ENCODE data around the gene OSBPL1A. TPM values are rescaled to one million over a fixed set of nuclear protein-coding genes. Genes with fewer than 3 reads are reported as not detected.
A peak's percentile ranks its signal among the peaks of the same experiment; 100 is the strongest.
"Not testable (repeated sequence)": the region's sequence is repeated elsewhere in the genome, so short reads cannot be mapped to it uniquely, and the experiment has no call there.

The OSBPL1A gene
- total RNA-seq, 1 donor from 2014 or later = 18.7 TPM

GRCh38 chr18:24189664-24190346, 207.8 kb downstream of the OSBPL1A start:
- DNase-seq (ENCODE audit: extremely low read depth, low read depth, low spot score) = no peak

GRCh38 chr18:24189007-24189528, 208.6 kb downstream of the OSBPL1A start:
- DNase-seq (ENCODE audit: extremely low read depth, low read depth, low spot score) = no peak

GRCh38 chr18:24188120-24188519, 209.5 kb downstream of the OSBPL1A start:
- DNase-seq (ENCODE audit: extremely low read depth, low read depth, low spot score) = no peak

DNA sequence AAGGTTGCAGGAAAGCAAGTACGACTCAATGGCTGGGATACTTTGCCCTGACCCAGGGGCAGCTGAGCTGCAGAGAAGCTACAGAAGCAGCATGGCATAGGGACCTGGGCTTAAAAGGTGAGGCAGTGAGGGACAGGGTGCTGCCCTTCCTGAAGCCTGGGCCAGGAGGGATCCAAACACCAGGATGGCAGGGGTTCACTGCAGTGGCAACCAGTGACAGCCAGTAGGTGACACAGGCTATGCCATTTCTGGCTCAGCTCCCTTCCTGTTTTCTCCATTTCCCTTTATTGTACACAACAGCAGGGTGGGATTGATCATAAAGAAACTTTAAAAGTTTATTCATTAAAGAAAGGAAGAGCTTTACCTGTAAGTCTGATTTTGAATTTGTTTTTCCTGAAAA, 209.9 kb downstream of the OSBPL1A start:
- no peak for DNase-seq (ENCODE audit: extremely low read depth, low read depth, low spot score)

- DNase-seq (ENCODE audit: extremely low read depth, low read depth, low spot score) = no peak
Measured at GRCh38 chr18:24187049-24187448, 210.6 kb downstream of the OSBPL1A start.

- no peak for DNase-seq (ENCODE audit: extremely low read depth, low read depth, low spot score)
Measured at GRCh38 chr18:24185805-24186204, 211.8 kb downstream of the OSBPL1A start.

GRCh38 chr18:24181806-24182205, 215.8 kb downstream of the OSBPL1A start:
- DNase-seq (ENCODE audit: extremely low read depth, low read depth, low spot score) = no peak

- no peak for DNase-seq (ENCODE audit: extremely low read depth, low read depth, low spot score)
Measured at GRCh38 chr18:24180048-24180447, 217.6 kb downstream of the OSBPL1A start.

DNA sequence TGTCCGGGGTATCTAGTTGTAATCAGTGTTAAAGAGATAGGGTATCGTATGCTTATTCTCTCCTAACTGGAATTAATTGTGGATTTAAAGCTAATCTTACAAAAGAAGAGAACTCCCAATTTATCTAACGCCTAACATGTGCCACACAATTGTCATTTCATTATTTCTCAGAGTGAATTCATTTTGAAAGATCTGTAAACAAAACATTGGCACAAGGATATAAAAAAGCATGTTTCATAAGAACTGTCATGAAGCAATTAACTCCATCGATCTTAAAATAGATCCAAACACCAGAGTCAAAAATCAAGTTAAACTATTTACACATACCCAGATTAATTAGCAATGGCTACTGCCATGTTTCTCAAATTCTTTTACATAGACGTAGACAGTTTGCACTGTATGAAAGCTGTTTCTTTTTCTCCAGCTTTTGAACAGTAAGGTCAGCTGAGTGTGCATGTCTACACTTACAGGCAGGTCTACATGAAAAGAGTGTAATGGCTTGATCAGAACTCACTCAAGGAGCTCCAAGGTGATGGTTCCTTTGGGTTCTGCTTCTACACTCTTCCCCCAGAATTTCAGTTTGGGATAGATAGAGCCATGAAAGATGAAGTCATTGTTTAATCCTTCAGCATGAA, 220.0 kb downstream of the OSBPL1A start:
- DNase-seq (ENCODE audit: extremely low read depth, low read depth, low spot score) = no peak

DNA sequence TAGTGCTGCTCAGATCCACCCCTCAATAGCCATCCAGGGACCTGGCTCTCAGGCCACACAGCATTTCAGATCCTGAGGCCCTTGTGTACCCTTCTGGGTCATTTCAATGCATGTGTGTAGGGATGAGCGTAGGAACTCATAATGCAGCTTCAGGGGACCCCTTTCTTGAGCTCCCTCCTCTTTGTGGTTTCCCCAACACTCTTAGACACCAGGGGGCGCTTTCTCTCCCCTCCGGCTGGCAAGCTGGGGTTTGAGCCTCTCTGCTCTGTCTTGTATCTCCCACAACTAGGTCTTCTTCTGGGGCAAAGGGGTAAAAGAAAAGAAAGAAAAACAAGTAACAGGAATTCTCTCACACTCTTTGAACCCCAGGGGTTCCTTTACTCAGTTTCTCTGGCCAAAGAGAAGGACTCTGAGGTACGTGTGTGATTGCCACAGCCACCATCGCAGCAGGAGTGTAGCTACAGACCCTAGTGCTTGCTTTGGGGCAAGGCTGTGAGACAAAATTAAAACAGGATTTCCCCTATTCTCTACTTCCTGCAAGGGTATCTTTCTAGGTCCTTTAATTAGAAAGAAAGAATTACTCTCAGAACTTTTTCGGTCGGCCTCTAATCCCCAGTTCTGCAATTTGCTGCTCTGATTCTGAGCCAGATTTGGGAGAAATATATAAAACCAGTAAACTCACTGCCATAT, 220.8 kb downstream of the OSBPL1A start:
- DNase-seq (ENCODE audit: extremely low read depth, low read depth, low spot score) = no peak

- no peak for DNase-seq (ENCODE audit: extremely low read depth, low read depth, low spot score)
Measured at GRCh38 chr18:24173997-24174396, 223.6 kb downstream of the OSBPL1A start.

DNA sequence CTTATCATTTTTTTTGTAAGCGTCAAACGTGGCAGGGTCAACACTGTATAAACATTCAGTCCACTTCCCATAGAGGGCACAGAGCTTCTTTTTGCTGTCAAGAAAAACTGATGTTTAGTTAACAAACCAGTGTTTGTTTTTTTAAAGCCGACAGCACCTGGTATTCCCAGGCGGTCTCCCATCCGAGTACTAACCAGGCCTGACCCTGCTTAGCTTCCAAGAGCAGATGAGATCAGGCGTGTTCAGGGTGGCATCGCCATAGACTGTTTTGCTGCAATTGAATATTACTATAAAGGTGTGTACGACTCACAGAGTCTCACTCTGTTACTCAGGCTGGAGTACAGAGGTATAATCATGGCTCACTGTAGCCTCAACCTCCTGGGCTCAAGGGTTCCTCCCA, 227.3 kb downstream of the OSBPL1A start:
- no peak for DNase-seq (ENCODE audit: extremely low read depth, low read depth, low spot score)

GRCh38 chr18:24168496-24168895, 229.1 kb downstream of the OSBPL1A start:
- no peak for DNase-seq (ENCODE audit: extremely low read depth, low read depth, low spot score)

GRCh38 chr18:24161304-24161703, 236.3 kb downstream of the OSBPL1A start:
- DNase-seq (ENCODE audit: extremely low read depth, low read depth, low spot score) = no peak

GRCh38 chr18:24160086-24160485, 237.5 kb downstream of the OSBPL1A start:
- no peak for DNase-seq (ENCODE audit: extremely low read depth, low read depth, low spot score)

DNA sequence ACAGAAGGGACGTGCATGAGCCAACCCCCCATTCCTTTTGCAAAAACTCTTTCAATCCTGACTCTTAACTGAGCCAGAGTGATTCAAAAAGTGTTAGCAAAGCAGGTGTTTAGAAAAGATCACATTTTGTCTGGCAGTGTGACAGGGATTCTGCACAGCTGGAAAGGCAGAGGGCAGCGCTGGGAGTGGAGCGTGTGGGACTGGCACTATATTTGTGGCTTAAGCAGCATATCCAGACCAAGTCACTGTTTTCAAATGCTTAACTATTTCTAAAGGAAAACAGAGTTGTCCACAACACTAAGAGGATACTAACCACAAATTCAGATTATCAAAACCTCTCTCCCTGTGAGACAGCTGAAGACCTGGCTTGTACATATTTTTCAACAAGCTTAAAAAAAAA, 239.8 kb downstream of the OSBPL1A start:
- no peak for DNase-seq (ENCODE audit: extremely low read depth, low read depth, low spot score)

DNA sequence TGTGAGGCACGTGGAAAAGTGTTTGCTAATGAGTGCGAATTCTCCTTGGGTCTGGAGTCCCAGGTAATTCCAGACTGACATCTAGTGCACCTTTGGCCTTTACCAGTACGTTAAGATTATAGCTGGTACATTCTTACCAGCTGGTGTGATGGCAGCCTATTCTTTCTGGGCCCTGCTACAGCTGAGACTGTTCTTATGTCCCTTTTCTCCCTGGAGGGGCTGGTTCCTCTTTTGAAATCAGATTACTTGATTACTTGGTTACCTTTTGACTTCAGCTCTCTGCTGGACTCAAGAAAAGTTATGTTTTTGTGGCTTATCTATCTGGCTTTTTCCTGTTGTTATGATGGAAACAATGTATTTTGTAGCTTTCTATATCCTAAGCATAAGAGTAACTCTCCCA, 244.2 kb downstream of the OSBPL1A start:
- DNase-seq (ENCODE audit: extremely low read depth, low read depth, low spot score) = no peak

DNA sequence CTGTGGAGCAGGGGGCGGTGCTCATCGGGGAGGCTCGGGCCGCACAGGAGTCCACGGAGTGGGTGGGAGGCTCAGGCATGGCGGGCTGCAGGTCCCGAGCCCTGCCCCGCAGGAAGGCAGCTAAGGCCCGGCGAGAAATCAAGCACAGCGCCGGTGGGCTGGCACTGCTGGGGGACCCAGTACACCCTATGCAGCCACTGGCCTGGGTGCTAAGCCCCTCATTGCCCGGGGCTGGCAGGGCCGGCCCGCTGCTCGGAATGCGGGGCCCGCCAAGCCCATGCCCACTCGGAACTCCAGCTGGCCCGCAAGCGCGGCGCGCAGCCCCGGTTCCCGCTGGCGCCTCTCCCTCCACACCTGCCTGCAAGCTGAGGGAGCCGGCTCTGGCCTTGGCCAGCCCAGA, 248.0 kb downstream of the OSBPL1A start:
- not testable (repeated sequence) for DNase-seq (ENCODE audit: extremely low read depth, low read depth, low spot score)

GRCh38 chr18:24142376-24142775, 255.2 kb downstream of the OSBPL1A start:
- DNase-seq (ENCODE audit: extremely low read depth, low read depth, low spot score) = no peak

DNA sequence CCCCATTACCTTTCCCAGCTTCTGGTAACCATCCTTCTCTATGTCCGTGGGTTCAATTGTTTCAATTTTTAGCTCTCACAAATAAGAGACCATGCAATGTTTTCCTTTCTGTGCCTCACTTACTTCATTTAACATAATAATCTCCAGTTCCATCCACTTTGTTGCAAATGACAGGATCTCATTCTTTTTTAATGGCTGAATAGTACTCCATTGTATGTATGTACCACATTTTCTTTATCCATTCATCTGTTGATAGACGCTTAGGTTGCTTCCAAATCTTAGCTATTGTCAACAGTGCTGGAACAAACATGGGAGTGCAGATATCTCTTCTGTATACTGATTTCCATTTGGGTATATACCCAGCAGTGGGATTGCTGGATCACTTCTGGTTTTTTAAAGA, 256.9 kb downstream of the OSBPL1A start:
- DNase-seq (ENCODE audit: extremely low read depth, low read depth, low spot score) = no peak

DNA sequence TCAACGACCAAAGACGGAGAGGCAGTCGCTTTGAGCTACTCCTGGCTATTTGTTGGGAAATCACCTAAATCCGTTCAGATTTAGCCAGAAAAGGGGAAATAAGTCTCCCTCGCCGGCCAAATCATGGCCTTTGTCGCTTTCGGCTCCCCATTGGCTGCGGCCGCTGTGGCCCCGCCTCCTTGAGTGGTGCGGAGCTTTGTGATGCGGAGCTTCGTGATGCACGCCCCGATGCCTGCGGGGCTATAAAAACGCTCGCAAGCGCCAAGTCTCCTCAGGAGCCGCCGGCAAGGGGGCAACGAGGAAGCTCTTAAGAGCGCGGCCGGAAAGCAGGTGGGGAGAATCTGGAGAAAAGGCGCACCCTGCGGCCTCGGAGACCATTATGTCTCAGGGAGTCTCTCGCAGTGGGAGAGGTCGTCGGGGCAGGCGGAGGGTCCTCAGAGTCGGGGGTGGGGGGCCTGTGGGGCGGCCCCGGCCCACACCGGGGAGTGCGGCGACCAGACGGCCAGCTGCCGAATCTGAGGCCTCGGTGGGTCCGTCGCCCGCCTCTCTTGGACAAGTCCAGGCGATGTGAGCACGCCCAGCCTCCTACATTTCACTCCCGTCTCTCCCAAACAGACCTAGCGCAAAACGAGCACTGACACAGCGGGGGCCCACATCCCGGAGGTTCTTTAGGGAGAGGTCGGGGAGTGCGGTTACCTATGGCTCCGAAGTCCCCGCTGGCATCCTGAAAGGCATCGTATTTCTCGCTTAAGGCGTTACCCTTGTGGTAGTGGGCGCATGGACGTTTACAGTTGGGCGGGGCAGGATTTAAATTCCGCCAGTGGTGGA, 258.6 kb downstream of the OSBPL1A start, which contains the start of gene CABYR:
CABYR (plus strand) TSS at position 274 of the 828 bp plus-strand sequence. CDS start 4,053 bp downstream, outside the sequence.
- DNase-seq (ENCODE audit: extremely low read depth, low read depth, low spot score) = peak; percentile 37

Data from glomerular endothelial cell (primary cell).